Panc1 (cell line): ENCODE measurements around the gene FGFRL1. TPM values are rescaled to one million over a fixed set of nuclear protein-coding genes. Genes with fewer than 3 reads are reported as not detected.

ENCODE experiments used
- ATAC-seq: fragments of 200-7000 bp; cut with Tn5 transposase; 2 replicates; pipeline ENCODE4 v1.9.1; 2020; ENCODE audit warnings: mild to moderate bottlenecking, moderate library complexity
- BruUV-seq: library from RNA; stranded (reverse); fragments of 400-500 nt; replicated peaks from 2 replicates; lab custom pipeline; 2021; lab: Mats Ljungman, UMichigan
- CTCF ChIA-PET: fragments of 300-600 bp; sonication (Branson Sonifier 250); formaldehyde crosslinking; loops from one replicate; lab custom pipeline; 2022; ENCODE audit warnings: antibody characterized with exemption; lab: Charles Lee
- POLR2A ChIA-PET: fragments of 300-600 bp; sonication (Branson Sonifier 250); formaldehyde crosslinking; loops from one replicate; lab custom pipeline; 2022; ENCODE audit warnings: antibody characterized with exemption; lab: Charles Lee
- DNase-seq: peaks from one replicate; pipeline ENCODE4 v3.0.0-alpha.2; 2010; ENCODE audit warnings: low read depth, low spot score
- H3K27ac ChIP-seq: 2 replicates; pipeline ENCODE4 v1.5.1; 2011; ENCODE audit warnings: mild to moderate bottlenecking, low read length, inconsistent platforms
- H3K27me3 ChIP-seq: fragments of 200-500 bp; sonication (Bioruptor generic); 2 replicates; pipeline ENCODE4 v1.6.0; 2014; ENCODE audit warnings: low read length, inconsistent platforms; ENCODE audit not compliant: control insufficient read depth, insufficient read depth
- H3K36me3 ChIP-seq: fragments of 200-500 bp; sonication (Bioruptor generic); 2 replicates; pipeline ENCODE4 v1.5.1; 2014; ENCODE audit warnings: inconsistent platforms, mild to moderate bottlenecking, low read length, moderate library complexity; ENCODE audit not compliant: control insufficient read depth, insufficient read depth
- H3K4me1 ChIP-seq: 2 replicates; pipeline ENCODE4 v1.5.1; 2011; ENCODE audit warnings: inconsistent platforms, mild to moderate bottlenecking, low read length, moderate library complexity; ENCODE audit not compliant: control insufficient read depth, insufficient read depth
- H3K4me3 ChIP-seq, 2 experiments: 2 replicates each; pipeline ENCODE4 v1.5.1; 2011 to 2012; ENCODE audit warnings: low read depth in 2 of 2, low read length in 2 of 2, mild to moderate bottlenecking in 2 of 2, inconsistent platforms in 1 of 2, moderate library complexity in 1 of 2
- H3K9me3 ChIP-seq: fragments of 200-500 bp; sonication (Bioruptor generic); 2 replicates; pipeline ENCODE4 v1.5.1; 2014; ENCODE audit warnings: low read depth, mild to moderate bottlenecking, inconsistent platforms, low read length, moderate library complexity; ENCODE audit not compliant: control insufficient read depth, insufficient read depth
- POLR2AphosphoS5 ChIP-seq: IDR thresholded peaks from 2 replicates; pipeline ENCODE4 v1.6.1; 2012; ENCODE audit warnings: mild to moderate bottlenecking, low read depth, low read length, moderate library complexity
- SIN3A ChIP-seq: IDR thresholded peaks from 2 replicates; pipeline ENCODE4 v1.6.1; 2012; ENCODE audit warnings: low read depth, mild to moderate bottlenecking, low read length, moderate library complexity, borderline replicate concordance; ENCODE audit not compliant: insufficient read depth
- TCF7L2 ChIP-seq: IDR thresholded peaks from 2 replicates; pipeline ENCODE4 v1.6.1; 2011; ENCODE audit warnings: mild to moderate bottlenecking, low read depth, low read length, inconsistent platforms
- in situ Hi-C: cut with HindIII; loops from 2 replicates; pipeline ENCODE4 v1.10.0; 2016; ENCODE audit warnings: low sequenced_read_pairs, low pct_unique_long_range_greater_than_20kb
- intact Hi-C: fragments of 100-400 bp; cut with micrococcal nuclease; formaldehyde crosslinking; loops from one replicate; pipeline ENCODE4 v1.10.0; 2022; ENCODE audit not compliant: unreplicated experiment
- total RNA-seq: library from RNA; stranded (reverse); gene quantifications from one replicate; pipeline ENCODE4 v1.2.1, GENCODE V29; 2021; ENCODE audit not compliant: unreplicated experiment
- TF ChIP-seq, protein P1 (sequence below), 2 experiments: IDR thresholded peaks; 2 replicates each; pipeline ENCODE4 v1.6.1; 2011 to 2012; ENCODE audit warnings: low read depth in 2 of 2, control low read depth in 1 of 2, low read length in 1 of 2, mild to moderate bottlenecking in 1 of 2, moderate library complexity in 1 of 2; ENCODE audit not compliant: insufficient read depth in 1 of 2
- TF ChIP-seq, protein P2 (sequence below): fragments of 450-650 bp; IDR thresholded peaks from 2 replicates; pipeline ENCODE4 v1.5.1; 2017; ENCODE audit warnings: mild to moderate bottlenecking

Gene FGFRL1
- total RNA-seq, 1 experiment from 2014 or later, result 43.1 TPM

DNA sequence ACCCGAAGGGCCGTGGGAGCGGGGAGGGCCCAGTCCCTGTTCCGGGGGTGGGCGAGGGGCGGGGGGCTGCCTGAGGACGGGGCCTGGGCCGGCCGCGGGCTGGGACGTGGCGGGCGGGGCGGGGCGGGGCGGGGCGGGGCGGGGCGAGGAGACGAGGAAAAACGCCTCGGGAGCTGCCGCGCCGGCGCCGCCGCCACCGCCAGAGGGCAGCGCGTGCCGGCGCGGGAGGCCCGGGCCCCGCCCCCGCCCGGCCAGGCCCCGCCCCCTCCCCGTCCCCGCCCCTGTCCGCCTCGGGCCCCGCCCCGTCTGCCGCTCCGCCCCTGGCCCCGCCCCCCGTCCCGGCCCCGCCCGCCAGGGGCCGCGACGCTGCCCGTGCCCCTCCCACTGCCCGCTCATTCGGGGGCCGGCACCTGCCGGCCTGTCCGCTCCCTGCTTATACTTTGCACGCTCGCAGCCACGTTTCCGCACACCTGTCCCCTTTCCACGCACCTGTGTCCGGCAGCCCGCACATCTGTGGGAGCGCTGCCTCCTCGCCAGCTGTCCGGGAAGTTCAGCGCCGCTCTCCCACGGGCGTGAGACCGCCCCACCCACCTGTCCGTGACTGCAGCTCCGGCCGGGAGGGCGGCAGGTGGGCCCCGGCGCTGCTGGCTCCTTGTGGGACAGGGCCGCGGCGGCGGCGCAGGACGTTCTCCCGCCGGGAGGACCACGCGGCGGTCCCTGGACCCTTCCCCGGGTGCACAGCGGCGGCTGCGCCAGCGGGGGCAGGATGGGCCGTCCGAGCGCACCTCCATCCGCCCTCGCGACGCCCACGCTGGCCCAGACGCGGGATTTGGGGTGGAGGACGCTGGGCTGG is 1.7 kb upstream of the FGFRL1 start:
- BruUV-seq, result no TSS peak
- peak overlapping the region; percentile 50 to 59 for H3K4me3 ChIP-seq
- peak; percentile 59 for ATAC-seq
- intact Hi-C loops, result no loop called here
- H3K4me1 ChIP-seq, result no peaks in the 10 kb centered on the region; the same call in 1 of the 2 replicates
- no peaks in the 10 kb centered on the region for H3K36me3 ChIP-seq
- no peak for DNase-seq
- H3K9me3 ChIP-seq, result no peaks in the 10 kb centered on the region
- no peak for TF ChIP-seq SIN3A
- TF ChIP-seq, protein P1, sequence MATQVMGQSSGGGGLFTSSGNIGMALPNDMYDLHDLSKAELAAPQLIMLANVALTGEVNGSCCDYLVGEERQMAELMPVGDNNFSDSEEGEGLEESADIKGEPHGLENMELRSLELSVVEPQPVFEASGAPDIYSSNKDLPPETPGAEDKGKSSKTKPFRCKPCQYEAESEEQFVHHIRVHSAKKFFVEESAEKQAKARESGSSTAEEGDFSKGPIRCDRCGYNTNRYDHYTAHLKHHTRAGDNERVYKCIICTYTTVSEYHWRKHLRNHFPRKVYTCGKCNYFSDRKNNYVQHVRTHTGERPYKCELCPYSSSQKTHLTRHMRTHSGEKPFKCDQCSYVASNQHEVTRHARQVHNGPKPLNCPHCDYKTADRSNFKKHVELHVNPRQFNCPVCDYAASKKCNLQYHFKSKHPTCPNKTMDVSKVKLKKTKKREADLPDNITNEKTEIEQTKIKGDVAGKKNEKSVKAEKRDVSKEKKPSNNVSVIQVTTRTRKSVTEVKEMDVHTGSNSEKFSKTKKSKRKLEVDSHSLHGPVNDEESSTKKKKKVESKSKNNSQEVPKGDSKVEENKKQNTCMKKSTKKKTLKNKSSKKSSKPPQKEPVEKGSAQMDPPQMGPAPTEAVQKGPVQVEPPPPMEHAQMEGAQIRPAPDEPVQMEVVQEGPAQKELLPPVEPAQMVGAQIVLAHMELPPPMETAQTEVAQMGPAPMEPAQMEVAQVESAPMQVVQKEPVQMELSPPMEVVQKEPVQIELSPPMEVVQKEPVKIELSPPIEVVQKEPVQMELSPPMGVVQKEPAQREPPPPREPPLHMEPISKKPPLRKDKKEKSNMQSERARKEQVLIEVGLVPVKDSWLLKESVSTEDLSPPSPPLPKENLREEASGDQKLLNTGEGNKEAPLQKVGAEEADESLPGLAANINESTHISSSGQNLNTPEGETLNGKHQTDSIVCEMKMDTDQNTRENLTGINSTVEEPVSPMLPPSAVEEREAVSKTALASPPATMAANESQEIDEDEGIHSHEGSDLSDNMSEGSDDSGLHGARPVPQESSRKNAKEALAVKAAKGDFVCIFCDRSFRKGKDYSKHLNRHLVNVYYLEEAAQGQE (IDR thresholded peaks at IDR 0.05; ENCODE audit: insufficient read depth in 1 of 2, low read depth in 2 of 2, low read length in 1 of 2), result no peak
- no peak for TF ChIP-seq POLR2AphosphoS5
- no peak for TF ChIP-seq TCF7L2
- TF ChIP-seq, protein P2, sequence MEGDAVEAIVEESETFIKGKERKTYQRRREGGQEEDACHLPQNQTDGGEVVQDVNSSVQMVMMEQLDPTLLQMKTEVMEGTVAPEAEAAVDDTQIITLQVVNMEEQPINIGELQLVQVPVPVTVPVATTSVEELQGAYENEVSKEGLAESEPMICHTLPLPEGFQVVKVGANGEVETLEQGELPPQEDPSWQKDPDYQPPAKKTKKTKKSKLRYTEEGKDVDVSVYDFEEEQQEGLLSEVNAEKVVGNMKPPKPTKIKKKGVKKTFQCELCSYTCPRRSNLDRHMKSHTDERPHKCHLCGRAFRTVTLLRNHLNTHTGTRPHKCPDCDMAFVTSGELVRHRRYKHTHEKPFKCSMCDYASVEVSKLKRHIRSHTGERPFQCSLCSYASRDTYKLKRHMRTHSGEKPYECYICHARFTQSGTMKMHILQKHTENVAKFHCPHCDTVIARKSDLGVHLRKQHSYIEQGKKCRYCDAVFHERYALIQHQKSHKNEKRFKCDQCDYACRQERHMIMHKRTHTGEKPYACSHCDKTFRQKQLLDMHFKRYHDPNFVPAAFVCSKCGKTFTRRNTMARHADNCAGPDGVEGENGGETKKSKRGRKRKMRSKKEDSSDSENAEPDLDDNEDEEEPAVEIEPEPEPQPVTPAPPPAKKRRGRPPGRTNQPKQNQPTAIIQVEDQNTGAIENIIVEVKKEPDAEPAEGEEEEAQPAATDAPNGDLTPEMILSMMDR, result no peak; the same call in 1 of the 2 replicates
- H3K27ac ChIP-seq, result no peak overlapping the region
- H3K27me3 ChIP-seq, result no peaks in the 10 kb centered on the region
- ChIA-PET CTCF (no interaction called here), POLR2A (no interaction called here)
- in situ Hi-C loops, result no loop called here

DNA sequence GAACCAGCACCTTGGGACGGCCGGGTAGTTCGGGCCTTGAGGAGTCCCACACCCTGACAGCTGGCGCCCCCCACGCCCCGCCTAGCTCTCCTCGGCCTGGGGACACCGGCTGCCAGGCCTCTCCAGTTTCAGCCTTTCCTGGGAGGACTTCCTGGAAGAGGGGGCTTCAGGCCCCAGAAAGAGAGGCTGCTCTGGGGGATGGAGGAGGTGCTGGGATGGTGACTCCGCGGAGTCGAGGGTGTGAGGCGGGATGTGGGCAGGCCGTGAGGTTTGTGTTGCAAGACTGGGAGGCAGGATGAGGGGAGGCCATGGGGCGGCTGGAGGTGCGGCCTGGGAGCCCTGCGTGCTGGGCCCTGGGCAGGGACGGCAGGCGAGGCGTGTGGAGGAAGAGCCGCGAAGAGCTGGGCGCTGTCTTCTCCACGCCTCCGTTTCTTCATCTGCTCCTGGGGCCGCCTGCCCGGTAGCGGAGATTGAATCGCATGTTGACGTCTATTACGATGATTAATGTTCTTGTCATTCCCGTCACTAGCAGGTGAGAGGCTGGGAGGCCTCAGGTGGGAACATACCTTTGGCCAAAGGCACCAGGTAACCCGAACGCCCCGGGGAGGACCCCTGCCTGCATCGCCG is 918 bp upstream of the FGFRL1 start:
- Histone ChIP-seq H3K27ac (no peak overlapping the region), H3K4me1 (no peaks in the 10 kb centered on the region; the same call in 1 of the 2 replicates), H3K4me3 (peak overlapping the region; percentile 48 to 59), H3K27me3 (no peaks in the 10 kb centered on the region), H3K36me3 (no peaks in the 10 kb centered on the region), H3K9me3 (no peaks in the 10 kb centered on the region)
- no TSS peak for BruUV-seq
- POLR2A ChIA-PET, result interaction anchor here (0.6 kb wide), 1 partner anchor 23 kb away, joined by 5 read pairs; no protein-coding TSS in a partner anchor
- CTCF ChIA-PET, result no interaction called here
- intact Hi-C loops (no loop called here), in situ Hi-C loops (no loop called here)
- no peak for DNase-seq
- ATAC-seq, result peak; percentile 57
- no peak for TF ChIP-seq SIN3A
- TF ChIP-seq TCF7L2, result no peak
- TF ChIP-seq, protein P1 (IDR thresholded peaks at IDR 0.05; ENCODE audit: insufficient read depth in 1 of 2, low read depth in 2 of 2, low read length in 1 of 2), result no peak
- TF ChIP-seq, protein P2, result no peak
